OCI-LY1 (cell line): ENCODE measurements around the gene ZBTB7C.

Experiments
- H2AFZ ChIP-seq: fragments of 200-600 bp; sonication (generic), shearing (Covaris generic); 2 replicates; pipeline ENCODE4 v1.6.0; 2014; ENCODE audit warnings: antibody characterized with exemption, mild to moderate bottlenecking, low read length
- H3F3A ChIP-seq: fragments of 200-600 bp; sonication (generic), shearing (Covaris generic); 2 replicates; pipeline ENCODE4 v1.6.0; 2014; ENCODE audit warnings: mild to moderate bottlenecking, antibody characterized with exemption, low read length, moderate library complexity; ENCODE audit not compliant: insufficient read depth
- H3K27ac ChIP-seq: fragments of 200-600 bp; sonication (generic); 2 replicates; pipeline ENCODE4 v1.5.1; 2014; ENCODE audit warnings: low read length, mixed run types, mild to moderate bottlenecking, low read depth; ENCODE audit not compliant: poor library complexity, severe bottlenecking
- H3K27me3 ChIP-seq: fragments of 200-600 bp; sonication (generic); 2 replicates; pipeline ENCODE4 v1.6.0; 2014; ENCODE audit warnings: antibody characterized with exemption, mild to moderate bottlenecking, low read length, moderate library complexity; ENCODE audit not compliant: insufficient read depth
- H3K36me3 ChIP-seq: fragments of 200-600 bp; sonication (generic); 2 replicates; pipeline ENCODE4 v1.6.1; 2014; ENCODE audit warnings: mild to moderate bottlenecking, antibody characterized with exemption, low read length, moderate library complexity, mixed read lengths; ENCODE audit not compliant: insufficient read depth
- H3K4me1 ChIP-seq: fragments of 200-600 bp; sonication (generic); 2 replicates; pipeline ENCODE4 v1.5.1; 2014; ENCODE audit warnings: mild to moderate bottlenecking, low read length, moderate library complexity; ENCODE audit not compliant: insufficient read depth, severe bottlenecking
- H3K4me2 ChIP-seq: fragments of 200-600 bp; sonication (generic), shearing (Covaris generic); 2 replicates; pipeline ENCODE4 v1.6.1; 2014; ENCODE audit warnings: low read length
- H3K4me3 ChIP-seq: fragments of 200-600 bp; sonication (generic); 2 replicates; pipeline ENCODE4 v1.5.1; 2014; ENCODE audit warnings: low read length, low read depth, mild to moderate bottlenecking, mixed read lengths; ENCODE audit not compliant: poor library complexity, severe bottlenecking
- H3K79me2 ChIP-seq: fragments of 200-600 bp; shearing (Covaris generic); 2 replicates; pipeline ENCODE4 v1.6.1; 2016; ENCODE audit warnings: mixed run types, low read length, mixed read lengths; ENCODE audit not compliant: insufficient read depth
- H3K9ac ChIP-seq: fragments of 200-600 bp; sonication (generic), shearing (Covaris generic); 2 replicates; pipeline ENCODE4 v1.6.1; 2014; ENCODE audit warnings: mild to moderate bottlenecking, low read length, mixed read lengths
- H3K9me2 ChIP-seq: fragments of 200-600 bp; sonication (generic), shearing (Covaris generic); 2 replicates; pipeline ENCODE4 v1.6.1; 2014; ENCODE audit warnings: low read depth, mild to moderate bottlenecking, low read length, mixed read lengths
- H3K9me3 ChIP-seq: fragments of 200-600 bp; shearing (Covaris generic); 2 replicates; pipeline ENCODE4 v1.6.1; 2014; ENCODE audit warnings: low read length, mixed read lengths
- H4K20me1 ChIP-seq: fragments of 200-600 bp; sonication (generic), shearing (Covaris generic); 2 replicates; pipeline ENCODE4 v1.6.0; 2016; ENCODE audit warnings: mild to moderate bottlenecking, low read length; ENCODE audit not compliant: insufficient read depth
- EZH2 ChIP-seq: fragments of 200-600 bp; sonication (generic), shearing (Covaris generic); IDR thresholded peaks from 2 replicates; pipeline ENCODE4 v1.8.0; 2017; ENCODE audit warnings: borderline replicate concordance, mixed run types, mild to moderate bottlenecking, antibody characterized with exemption, low read length, moderate library complexity, mixed read lengths
- TF ChIP-seq, protein P1 (sequence below): fragments of 200-600 bp; sonication (generic), shearing (Covaris generic); IDR thresholded peaks from 2 replicates; pipeline ENCODE4 v1.5.1; 2017; ENCODE audit warnings: mild to moderate bottlenecking, antibody characterized with exemption, low read length, moderate library complexity, mixed read lengths

The ZBTB7C gene

DNA sequence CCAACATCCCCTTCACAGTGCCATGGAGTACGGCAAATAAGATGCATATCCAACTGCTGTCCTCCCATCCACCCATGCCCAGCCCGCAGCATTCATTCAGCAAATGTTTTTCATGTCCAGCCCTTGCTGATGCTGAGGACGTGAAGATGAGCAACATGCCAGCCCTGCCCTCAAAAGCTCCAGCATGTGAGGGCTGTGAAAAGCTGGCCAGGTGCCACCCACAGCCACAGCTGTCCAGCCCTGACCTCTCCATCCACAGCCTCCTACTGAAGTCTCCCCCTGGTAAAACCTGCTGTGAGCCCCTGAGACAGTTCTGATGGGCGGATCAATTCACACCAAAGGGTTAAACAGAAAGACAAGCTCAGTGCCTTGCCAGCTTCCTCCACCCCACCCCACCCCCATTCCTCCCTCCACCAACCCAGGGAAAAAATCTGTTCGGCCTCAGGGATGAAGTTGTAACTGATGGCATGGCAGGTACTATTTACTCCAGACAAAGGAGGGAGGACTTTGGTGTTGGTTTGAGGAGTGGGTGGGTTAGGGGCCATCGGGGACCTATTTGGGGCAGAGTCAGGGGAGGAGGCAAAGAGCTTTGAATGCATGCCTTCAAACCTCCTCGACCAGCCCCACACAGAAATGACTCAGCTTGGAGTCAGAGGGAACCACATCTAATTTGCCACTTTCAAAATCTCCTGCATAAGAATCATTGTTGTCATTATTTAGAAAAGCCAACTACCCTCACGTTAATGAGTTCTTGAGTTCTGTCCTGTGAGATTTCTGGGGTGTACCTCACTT, 4.3 kb downstream of the ZBTB7C start:
- no peaks in the 10 kb centered on the region for H3F3A ChIP-seq
- H3K4me2 ChIP-seq = no peak overlapping the region
- no peak for TF ChIP-seq EZH2
- TF ChIP-seq, protein P1, sequence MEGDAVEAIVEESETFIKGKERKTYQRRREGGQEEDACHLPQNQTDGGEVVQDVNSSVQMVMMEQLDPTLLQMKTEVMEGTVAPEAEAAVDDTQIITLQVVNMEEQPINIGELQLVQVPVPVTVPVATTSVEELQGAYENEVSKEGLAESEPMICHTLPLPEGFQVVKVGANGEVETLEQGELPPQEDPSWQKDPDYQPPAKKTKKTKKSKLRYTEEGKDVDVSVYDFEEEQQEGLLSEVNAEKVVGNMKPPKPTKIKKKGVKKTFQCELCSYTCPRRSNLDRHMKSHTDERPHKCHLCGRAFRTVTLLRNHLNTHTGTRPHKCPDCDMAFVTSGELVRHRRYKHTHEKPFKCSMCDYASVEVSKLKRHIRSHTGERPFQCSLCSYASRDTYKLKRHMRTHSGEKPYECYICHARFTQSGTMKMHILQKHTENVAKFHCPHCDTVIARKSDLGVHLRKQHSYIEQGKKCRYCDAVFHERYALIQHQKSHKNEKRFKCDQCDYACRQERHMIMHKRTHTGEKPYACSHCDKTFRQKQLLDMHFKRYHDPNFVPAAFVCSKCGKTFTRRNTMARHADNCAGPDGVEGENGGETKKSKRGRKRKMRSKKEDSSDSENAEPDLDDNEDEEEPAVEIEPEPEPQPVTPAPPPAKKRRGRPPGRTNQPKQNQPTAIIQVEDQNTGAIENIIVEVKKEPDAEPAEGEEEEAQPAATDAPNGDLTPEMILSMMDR = no peak
- H4K20me1 ChIP-seq = no peaks in the 10 kb centered on the region
- H3K9ac ChIP-seq = no peak overlapping the region
- no peak overlapping the region for H3K27ac ChIP-seq
- H3K79me2 ChIP-seq = no peaks in the 10 kb centered on the region
- H3K36me3 ChIP-seq = no peaks in the 10 kb centered on the region
- H3K4me1 ChIP-seq = no peaks in the 10 kb centered on the region
- H3K9me2 ChIP-seq = no peaks in the 10 kb centered on the region
- no peaks in the 10 kb centered on the region for H3K27me3 ChIP-seq
- H2AFZ ChIP-seq = no peak overlapping the region
- no peak overlapping the region for H3K4me3 ChIP-seq
- H3K9me3 ChIP-seq = no peaks in the 10 kb centered on the region

DNA sequence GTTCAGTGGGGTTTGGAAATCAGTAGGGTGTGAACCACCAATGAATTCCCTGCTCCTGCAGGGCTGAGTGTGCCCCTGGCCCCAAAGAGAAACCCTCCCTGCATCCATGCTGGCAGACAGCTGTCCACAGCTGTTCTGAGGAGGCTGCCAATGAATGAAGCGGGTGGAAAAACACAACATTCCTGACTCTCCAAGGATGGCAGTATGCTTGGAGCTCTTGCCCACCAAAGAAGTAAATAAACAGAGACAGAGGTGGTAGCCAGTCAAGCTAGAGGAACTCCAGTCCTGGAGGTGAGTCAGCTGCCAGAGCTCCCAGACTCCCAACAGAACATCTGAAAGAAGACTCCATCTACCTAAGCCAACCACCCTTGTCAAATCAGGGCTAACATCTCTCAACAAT, 6.2 kb downstream of the ZBTB7C start:
- no peak overlapping the region for H3K9ac ChIP-seq
- H3K36me3 ChIP-seq = no peaks in the 10 kb centered on the region
- no peaks in the 10 kb centered on the region for H3K27me3 ChIP-seq
- no peak overlapping the region for H3K27ac ChIP-seq
- H3K9me2 ChIP-seq = no peaks in the 10 kb centered on the region
- no peak for TF ChIP-seq EZH2
- TF ChIP-seq, protein P1 = no peak
- no peaks in the 10 kb centered on the region for H4K20me1 ChIP-seq
- H3K4me2 ChIP-seq = no peak overlapping the region
- no peaks in the 10 kb centered on the region for H3K4me1 ChIP-seq
- no peaks in the 10 kb centered on the region for H3K79me2 ChIP-seq
- H3F3A ChIP-seq = no peaks in the 10 kb centered on the region
- no peak overlapping the region for H2AFZ ChIP-seq
- no peak overlapping the region for H3K4me3 ChIP-seq
- H3K9me3 ChIP-seq = no peaks in the 10 kb centered on the region

DNA sequence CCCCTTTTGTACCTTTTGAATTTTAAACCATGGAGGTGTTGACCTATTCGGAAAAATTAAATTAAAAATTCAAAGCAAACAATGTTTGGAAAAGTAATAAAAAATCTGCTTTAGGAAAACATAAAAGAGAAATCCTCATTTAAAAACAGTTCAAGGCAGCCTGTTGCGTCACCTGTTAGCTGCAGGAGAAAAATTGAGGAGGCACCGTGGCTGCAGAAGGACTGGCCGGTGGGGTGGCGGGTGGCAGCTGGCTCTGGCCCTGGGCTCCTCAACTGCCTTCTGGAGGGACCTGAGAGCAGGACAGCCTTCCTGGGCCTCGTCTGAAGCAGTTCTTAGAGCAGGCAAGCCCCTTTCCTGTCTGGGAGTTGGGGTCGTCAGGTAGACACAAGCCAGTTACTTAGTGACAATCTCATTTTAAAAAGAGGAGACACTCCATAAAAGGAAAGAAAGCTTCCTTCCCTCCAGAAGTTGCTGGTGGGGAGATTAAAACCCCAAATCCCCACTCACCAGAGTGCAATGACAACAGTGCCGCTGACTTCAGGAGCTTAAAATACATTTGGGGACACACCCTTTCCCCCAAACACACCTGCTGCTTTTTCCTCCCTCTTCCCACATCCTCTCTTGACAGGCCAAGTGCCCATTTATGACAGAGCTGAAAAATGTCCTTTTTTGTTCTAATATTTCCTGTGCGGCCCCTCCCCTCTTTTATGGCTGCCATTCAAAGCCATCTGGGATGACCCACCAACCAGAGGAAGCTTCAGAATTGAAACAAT, 9.7 kb downstream of the ZBTB7C start:
- TF ChIP-seq EZH2 = no peak
- TF ChIP-seq, protein P1 = no peak
- Histone ChIP-seq H3K27ac (no peak overlapping the region), H3K4me3 (no peak overlapping the region), H3F3A (no peaks in the 10 kb centered on the region), H3K9me3 (no peaks in the 10 kb centered on the region), H3K4me2 (no peak overlapping the region), H3K9ac (no peak overlapping the region), H2AFZ (no peak overlapping the region), H3K9me2 (no peaks in the 10 kb centered on the region), H3K4me1 (no peaks in the 10 kb centered on the region), H4K20me1 (no peaks in the 10 kb centered on the region), H3K36me3 (no peaks in the 10 kb centered on the region), H3K79me2 (no peaks in the 10 kb centered on the region), H3K27me3 (no peaks in the 10 kb centered on the region)
